Neural cell (in vitro differentiated cells): ENCODE results near the gene RPL27A. TPM values are rescaled to one million over a fixed set of nuclear protein-coding genes. Genes with fewer than 3 reads are reported as not detected.

Experiments
- H2AFZ ChIP-seq: fragments of 200-600, 300-800 bp; sonication (generic), shearing (Covaris generic); 2 replicates; pipeline ENCODE4 v1.6.0; 2014; ENCODE audit warnings: low read depth, mild to moderate bottlenecking, antibody characterized with exemption, low read length, moderate library complexity
- H3F3A ChIP-seq: fragments of 200-600 bp; shearing (Covaris generic); 2 replicates; pipeline ENCODE4 v1.6.1; 2016; ENCODE audit warnings: mild to moderate bottlenecking, moderate library complexity, mixed read lengths, antibody characterized with exemption, low read length; ENCODE audit not compliant: insufficient read depth, poor library complexity, severe bottlenecking
- H3K27ac ChIP-seq: fragments of 200-600, 300-800 bp; sonication (generic), shearing (Covaris generic); 2 replicates; pipeline ENCODE4 v1.5.1; 2014; ENCODE audit warnings: mild to moderate bottlenecking, low read length, moderate library complexity
- H3K27me3 ChIP-seq: fragments of 300-800, 200-600 bp; sonication (generic), shearing (Covaris generic); 2 replicates; pipeline ENCODE4 v1.6.0; 2014; ENCODE audit warnings: mild to moderate bottlenecking, low read depth, low read length, moderate library complexity; ENCODE audit not compliant: insufficient read depth
- H3K36me3 ChIP-seq: fragments of 300-800, 200-600 bp; sonication (generic), shearing (Covaris generic); 2 replicates; pipeline ENCODE4 v1.5.1; 2014; ENCODE audit warnings: mild to moderate bottlenecking, antibody characterized with exemption, low read length, moderate library complexity; ENCODE audit not compliant: insufficient read depth
- H3K4me2 ChIP-seq: fragments of 300-800, 200-600 bp; sonication (generic), shearing (Covaris generic); 2 replicates; pipeline ENCODE4 v1.6.0; 2014; ENCODE audit warnings: mild to moderate bottlenecking, low read length
- H3K4me3 ChIP-seq: fragments of 300-800, 200-600 bp; sonication (generic), shearing (Covaris generic); 2 replicates; pipeline ENCODE4 v1.5.1; 2014; ENCODE audit warnings: mild to moderate bottlenecking, low read length, moderate library complexity
- H3K79me2 ChIP-seq: fragments of 200-600 bp; shearing (Covaris generic); replicated peaks from 2 replicates; pipeline ENCODE4 v1.6.0; 2014; ENCODE audit warnings: mild to moderate bottlenecking, low read length, moderate library complexity; ENCODE audit not compliant: insufficient read depth
- H3K9ac ChIP-seq: fragments of 300-800, 200-600 bp; sonication (generic), shearing (Covaris generic); 2 replicates; pipeline ENCODE4 v1.6.1; 2016; ENCODE audit warnings: mild to moderate bottlenecking, low read length, mixed read lengths
- H3K9me2 ChIP-seq: fragments of 200-600 bp; shearing (Covaris generic); 2 replicates; pipeline ENCODE4 v1.6.1; 2016; ENCODE audit warnings: mild to moderate bottlenecking, low read length, mixed read lengths; ENCODE audit not compliant: insufficient read depth
- H3K9me3 ChIP-seq: fragments of 200-600, 300-800 bp; sonication (generic), shearing (Covaris generic); 2 replicates; pipeline ENCODE4 v1.6.1; 2016; ENCODE audit warnings: mild to moderate bottlenecking, mixed run types, low read length, moderate library complexity, mixed read lengths
- H4K20me1 ChIP-seq: fragments of 200-600 bp; shearing (Covaris generic); 2 replicates; pipeline ENCODE4 v1.6.1; 2016; ENCODE audit warnings: mild to moderate bottlenecking, mixed run types; ENCODE audit not compliant: insufficient read depth
- CTCF ChIP-seq: fragments of 450-650 bp; IDR thresholded peaks from 2 replicates; pipeline ENCODE4 v1.5.1; 2014; ENCODE audit warnings: antibody characterized with exemption, mild to moderate bottlenecking, moderate library complexity; ENCODE audit not compliant: poor library complexity, severe bottlenecking
- EP300 ChIP-seq: fragments of 450-650 bp; conservative IDR thresholded peaks from 2 replicates; pipeline ENCODE4 v1.6.1; 2014; ENCODE audit warnings: antibody characterized with exemption, mild to moderate bottlenecking, moderate library complexity; ENCODE audit not compliant: poor library complexity, severe bottlenecking
- EZH2 ChIP-seq: fragments of 200-600, 300-800 bp; shearing (Covaris generic), sonication (generic); IDR thresholded peaks from 2 replicates; pipeline ENCODE4 v1.6.1; 2014; ENCODE audit warnings: antibody characterized with exemption, low read length, borderline replicate concordance, mild to moderate bottlenecking; ENCODE audit not compliant: insufficient read depth, poor library complexity, severe bottlenecking
- MXI1 ChIP-seq: fragments of 450-650 bp; conservative IDR thresholded peaks from 2 replicates; pipeline ENCODE4 v1.6.1; 2014; ENCODE audit warnings: antibody characterized with exemption, mild to moderate bottlenecking; ENCODE audit not compliant: poor library complexity, severe bottlenecking
- POLR2AphosphoS5 ChIP-seq: IDR thresholded peaks from 2 replicates; pipeline ENCODE4 v1.6.1; 2012
- RAD21 ChIP-seq: fragments of 450-650 bp; conservative IDR thresholded peaks from 2 replicates; pipeline ENCODE4 v1.6.1; 2014; ENCODE audit warnings: antibody characterized with exemption, mild to moderate bottlenecking, moderate library complexity
- REST ChIP-seq: IDR thresholded peaks from 2 replicates; pipeline ENCODE4 v1.6.1; 2012; ENCODE audit warnings: borderline replicate concordance
- SMC3 ChIP-seq: fragments of 450-650 bp; conservative IDR thresholded peaks from 2 replicates; pipeline ENCODE4 v1.6.1; 2014; ENCODE audit warnings: antibody characterized with exemption, mild to moderate bottlenecking, moderate library complexity; ENCODE audit not compliant: poor library complexity
- TAF1 ChIP-seq: IDR thresholded peaks from 2 replicates; pipeline ENCODE4 v1.6.1; 2012; ENCODE audit warnings: low read depth
- polyA plus RNA-seq: library from polyadenylated mRNA; depleted of rRNA; stranded (reverse); fragments of >200 nt; gene quantifications from 2 replicates; pipeline ENCODE4 v1.2.3, GENCODE V29; 2014

The RPL27A gene
- polyA plus RNA-seq, 1 donor from 2014 or later: 700 TPM

GRCh38 chr11:8654503-8654902, 28.1 kb upstream of the RPL27A start:
- Histone ChIP-seq H3K27ac (no peak overlapping the region), H3K27me3 (no peaks in the 10 kb centered on the region), H3K79me2 (no peaks in the 10 kb centered on the region), H3K9me3 (no peaks in the 10 kb centered on the region), H3K9me2 (no peaks in the 10 kb centered on the region), H3K4me2 (no peak overlapping the region), H3K36me3 (no peaks in the 10 kb centered on the region), H2AFZ (no peak overlapping the region), H4K20me1 (no peaks in the 10 kb centered on the region), H3K9ac (no peak overlapping the region), H3F3A (no peaks in the 10 kb centered on the region), H3K4me3 (no peak overlapping the region)
- no peak for TF ChIP-seq SMC3
- no peak for TF ChIP-seq POLR2AphosphoS5

- H3K9me3 ChIP-seq: no peaks in the 10 kb centered on the region
- no peak overlapping the region for H2AFZ ChIP-seq
- H3K27ac ChIP-seq: no peak overlapping the region
- H3K4me3 ChIP-seq: no peak overlapping the region
- no peak overlapping the region for H3K4me2 ChIP-seq
- no peak overlapping the region for H3K9ac ChIP-seq
- H3K79me2 ChIP-seq: no peaks in the 10 kb centered on the region
- no peaks in the 10 kb centered on the region for H3K36me3 ChIP-seq
- no peaks in the 10 kb centered on the region for H3K27me3 ChIP-seq
- H3F3A ChIP-seq: no peaks in the 10 kb centered on the region
- TF ChIP-seq EP300: no peak
- TF ChIP-seq REST: no peak
- TF ChIP-seq RAD21: no peak
- no peak for TF ChIP-seq POLR2AphosphoS5
- TF ChIP-seq TAF1: no peak
- no peak for TF ChIP-seq MXI1
- TF ChIP-seq EZH2: no peak
- TF ChIP-seq SMC3: no peak
- no peak for TF ChIP-seq CTCF
- H4K20me1 ChIP-seq: no peaks in the 10 kb centered on the region
- no peaks in the 10 kb centered on the region for H3K9me2 ChIP-seq
These were observed 26.3 kb upstream of the RPL27A start for GRCh38 chr11:8656291-8656690.
